T-cell (primary cell): ENCODE data around the gene MIER3. TPM values are rescaled to one million over a fixed set of nuclear protein-coding genes. Genes with fewer than 3 reads are reported as not detected.

Source experiments
- ATAC-seq, 4 experiments: fragments of 200-7000 bp in 3 of 4; fragments of 150-1000 bp in 1 of 4; cut with Tn5 transposase; replicated peaks in 1 of 4; 1 replicate in 3 of 4; 2 replicates in 1 of 4; pipeline ENCODE4 v1.10.0; 2021; ENCODE audit warnings: moderate library complexity in 3 of 4, mild to moderate bottlenecking in 2 of 4, moderate number of reproducible peaks in 1 of 4
- CTCF ChIA-PET, 2 donors: fragments of 300-600 bp; sonication (Branson Sonifier 250); formaldehyde crosslinking; loops; one replicate each; lab custom pipeline; 2022; ENCODE audit warnings: antibody characterized with exemption in 2 of 2; lab: Charles Lee
- POLR2A ChIA-PET, 2 donors: fragments of 300-600 bp; sonication (Branson Sonifier 250); formaldehyde crosslinking; loops; one replicate each; lab custom pipeline; 2022; ENCODE audit warnings: antibody characterized with exemption in 2 of 2; lab: Charles Lee
- DNase-seq, 35 experiments: peaks; one replicate each; pipeline versions ENCODE4 v3.0.0 to v3.0.0-alpha.2; 2013 to 2023
- H3K27ac ChIP-seq: one replicate; pipeline ENCODE4 v1.5.1; 2013; ENCODE audit warnings: low read length
- H3K27me3 ChIP-seq, 2 experiments: replicated peaks in 1 of 2; 1 replicate in 1 of 2; 2 replicates in 1 of 2; pipeline versions ENCODE4 v1.6.1 to v1.7.0; 2013; ENCODE audit warnings: low read length in 1 of 2, mixed read lengths in 1 of 2; ENCODE audit not compliant: control insufficient read depth in 2 of 2, insufficient read depth in 2 of 2; ENCODE audit errors: extremely low read depth in 1 of 2
- H3K36me3 ChIP-seq, 2 donors: 1 replicate in 1 of 2; 2 replicates in 1 of 2; pipeline versions ENCODE4 v1.6.1 to v1.7.0; 2013; ENCODE audit warnings: low read length in 1 of 2; ENCODE audit not compliant: control insufficient read depth in 2 of 2, insufficient read depth in 1 of 2; ENCODE audit errors: extremely low read depth in 1 of 2
- H3K4me1 ChIP-seq, 2 experiments: 1 replicate in 1 of 2; 2 replicates in 1 of 2; pipeline versions ENCODE4 v1.6.1 to v1.7.0; 2013; ENCODE audit warnings: low read length in 2 of 2, mixed read lengths in 1 of 2; ENCODE audit not compliant: insufficient read depth in 2 of 2, control insufficient read depth in 1 of 2; ENCODE audit errors: extremely low read depth in 1 of 2
- H3K4me3 ChIP-seq, 2 donors: 1 replicate in 1 of 2; 2 replicates in 1 of 2; pipeline versions ENCODE4 v1.5.1 to v1.7.0; 2013; ENCODE audit warnings: mild to moderate bottlenecking in 2 of 2, low read length in 1 of 2, moderate library complexity in 1 of 2; ENCODE audit not compliant: control insufficient read depth in 1 of 2; ENCODE audit errors: extremely low read depth in 1 of 2
- H3K9me3 ChIP-seq: 2 replicates; pipeline ENCODE4 v1.7.0; 2013
- H3K27ac Mint-ChIP-seq, 2 donors: one replicate each; pipeline ENCODE4 v1.8.0; 2020 to 2021; ENCODE audit warnings: mild to moderate bottlenecking in 2 of 2, mixed read lengths in 2 of 2
- H3K27me3 Mint-ChIP-seq, 2 donors: one replicate each; pipeline ENCODE4 v1.8.0; 2021 to 2022; ENCODE audit warnings: mixed read lengths in 2 of 2
- H3K36me3 Mint-ChIP-seq: one replicate; pipeline ENCODE4 v1.8.0; 2021; ENCODE audit warnings: mixed read lengths
- H3K4me1 Mint-ChIP-seq, 3 donors: one replicate each; pipeline ENCODE4 v1.8.0; 2020 to 2022; ENCODE audit warnings: mixed read lengths in 3 of 3, mild to moderate bottlenecking in 1 of 3
- H3K4me3 Mint-ChIP-seq, 3 donors: one replicate each; pipeline ENCODE4 v1.8.0; 2020 to 2022; ENCODE audit warnings: mild to moderate bottlenecking in 3 of 3, mixed read lengths in 3 of 3, moderate library complexity in 3 of 3
- H3K9me3 Mint-ChIP-seq, 3 donors: one replicate each; pipeline ENCODE4 v1.8.0; 2020 to 2022; ENCODE audit warnings: mixed read lengths in 3 of 3
- WGBS: methylation state at CpG from one replicate; pipeline ENCODE4 v1.1.5; 2013; ENCODE audit warnings: missing lambda C conversion rate; ENCODE audit not compliant: insufficient coverage; 5-methylcytosine and 5-hydroxymethylcytosine counted together
- total RNA-seq, 35 experiments: library from RNA in 6 of 35; stranded (reverse) in 6 of 35; fragments of 120-200 nt in 1 of 35; gene quantifications; one replicate each; pipeline versions ENCODE4 v1.2.1 to v1.2.4 and lab custom pipeline; 2013 to 2026

Gene MIER3
- total RNA-seq (10 to 100 TPM; 21.3 to 25.9 (median 23.6) TPM), total RNA-seq (lab: John Stamatoyannopoulos, UW) (29.4 to 65.2 (median 49.9) reads per million in 29 experiments)
- 21.1 TPM for total RNA-seq (2013)

GRCh38 chr5:56951946-56952691 is at the start of gene MIER3:
MIER3 (minus strand) TSS chr5:56952123; CDS start chr5:56952102, 21 bp downstream.
- H3K9me3 Mint-ChIP-seq = no peaks in the 10 kb centered on the region
- peaks cover 18 to 25% (median 24%) of the 10 kb centered on the region in 3 donors for H3K4me1 Mint-ChIP-seq
- Histone ChIP-seq H3K4me3 (peak within 1 kb of the TSS; percentile 60 to 94), H3K27me3 (peaks cover 0 to 3% of the 10 kb centered on the region in 2 experiments), H3K36me3 (no peaks in the 10 kb centered on the region), H3K9me3 (no peaks in the 10 kb centered on the region), H3K4me1 (peaks cover 11% of the 10 kb centered on the region in 2 experiments), H3K27ac (no peak within 1 kb of the TSS)
- ChIA-PET POLR2A (no interaction called here), CTCF (no interaction called here)
- ATAC-seq = peak; percentile 93 to 99 (median 94)
- H3K36me3 Mint-ChIP-seq = no peaks in the 10 kb centered on the region
- peak; percentile 53 to 87 (median 75) for DNase-seq
- peaks cover 20 to 21% of the 10 kb centered on the region in 2 donors for H3K27me3 Mint-ChIP-seq
- peak within 1 kb of the TSS; percentile 82 to 90 for H3K27ac Mint-ChIP-seq
- H3K4me3 Mint-ChIP-seq = peak within 1 kb of the TSS; percentile 94 to 96 (median 95)
- WGBS = under 1% methylated on average over 82 of the region's 89 CpGs

GRCh38 chr5:56995596-56995995 is 43.7 kb upstream of the MIER3 start:
- DNase-seq (no peak), ATAC-seq (no peak)
- no peaks in the 10 kb centered on the region for H3K36me3 ChIP-seq
- no peaks in the 10 kb centered on the region for H3K9me3 Mint-ChIP-seq
- peaks cover 7 to 9% of the 10 kb centered on the region in 2 donors for H3K27me3 Mint-ChIP-seq
- no peak overlapping the region for H3K27ac ChIP-seq
- no peak overlapping the region for H3K4me3 ChIP-seq
- ChIA-PET CTCF (no interaction called here), POLR2A (no interaction called here)
- H3K9me3 ChIP-seq = no peaks in the 10 kb centered on the region
- H3K4me1 ChIP-seq = no peaks in the 10 kb centered on the region
- no peak overlapping the region for H3K27ac Mint-ChIP-seq
- WGBS = no CpG with 5 or more reads among the region's 1 CpG
- H3K4me3 Mint-ChIP-seq = no peak overlapping the region
- peaks cover 0 to 3% of the 10 kb centered on the region in 2 experiments for H3K27me3 ChIP-seq
- H3K36me3 Mint-ChIP-seq = no peaks in the 10 kb centered on the region
- H3K4me1 Mint-ChIP-seq = no peaks in the 10 kb centered on the region

GRCh38 chr5:56993241-56993640 is 41.3 kb upstream of the MIER3 start:
- Histone ChIP-seq H3K4me3 (no peak overlapping the region), H3K36me3 (no peaks in the 10 kb centered on the region), H3K4me1 (no peaks in the 10 kb centered on the region), H3K9me3 (no peaks in the 10 kb centered on the region), H3K27ac (no peak overlapping the region), H3K27me3 (no peaks in the 10 kb centered on the region)
- CTCF ChIA-PET = interaction anchor here in 1 of 2 donors (0.6 kb wide), 1 partner anchor 245 kb away, joined by 3 read pairs; no protein-coding TSS in a partner anchor
- no peak for DNase-seq
- Mint-ChIP-seq H3K36me3 (no peaks in the 10 kb centered on the region), H3K4me1 (no peaks in the 10 kb centered on the region), H3K27me3 (peaks cover 4 to 5% of the 10 kb centered on the region in 2 donors), H3K9me3 (no peaks in the 10 kb centered on the region), H3K4me3 (no peak overlapping the region), H3K27ac (no peak overlapping the region)
- no peak for ATAC-seq
- no CpG with 5 or more reads among the region's 2 CpGs for WGBS
- POLR2A ChIA-PET = no interaction called here

GRCh38 chr5:56989676-56990075 is 37.8 kb upstream of the MIER3 start:
- Mint-ChIP-seq H3K27ac (no peak overlapping the region), H3K9me3 (no peaks in the 10 kb centered on the region), H3K27me3 (peaks cover 3 to 4% of the 10 kb centered on the region in 2 donors), H3K4me3 (no peak overlapping the region), H3K36me3 (no peaks in the 10 kb centered on the region), H3K4me1 (peaks cover 1 to 8% (median 7%) of the 10 kb centered on the region in 3 donors)
- H3K36me3 ChIP-seq = no peaks in the 10 kb centered on the region
- H3K9me3 ChIP-seq = no peaks in the 10 kb centered on the region
- no peaks in the 10 kb centered on the region for H3K4me1 ChIP-seq
- CTCF ChIA-PET = interaction anchor here in 1 of 2 donors (0.5 kb wide), 1 partner anchor 258 kb away, joined by 3 read pairs; no protein-coding TSS in a partner anchor
- 88% methylated on average over 1 of the region's 2 CpGs for WGBS
- no peak overlapping the region for H3K27ac ChIP-seq
- POLR2A ChIA-PET = no interaction called here
- H3K4me3 ChIP-seq = no peak overlapping the region
- no peak for DNase-seq
- no peak for ATAC-seq
- no peaks in the 10 kb centered on the region for H3K27me3 ChIP-seq

- DNase-seq (no peak), ATAC-seq (no peak)
- Mint-ChIP-seq H3K36me3 (no peaks in the 10 kb centered on the region), H3K9me3 (no peaks in the 10 kb centered on the region), H3K27me3 (peaks cover 0 to 3% of the 10 kb centered on the region in 2 donors), H3K4me3 (no peak overlapping the region), H3K4me1 (peaks cover 11 to 18% (median 17%) of the 10 kb centered on the region in 3 donors), H3K27ac (no peak overlapping the region)
- peaks cover 3 to 4% of the 10 kb centered on the region in 2 experiments for H3K4me1 ChIP-seq
- no peaks in the 10 kb centered on the region for H3K36me3 ChIP-seq
- H3K4me3 ChIP-seq = no peak overlapping the region
- WGBS = no CpG with 5 or more reads among the region's 4 CpGs
- no peaks in the 10 kb centered on the region for H3K27me3 ChIP-seq
- H3K9me3 ChIP-seq = no peaks in the 10 kb centered on the region
- no peak overlapping the region for H3K27ac ChIP-seq
- CTCF ChIA-PET = no interaction called here
- POLR2A ChIA-PET = no interaction called here
These were observed 36.6 kb upstream of the MIER3 start for GRCh38 chr5:56988490-56988889.

- Histone ChIP-seq H3K4me1 (peaks cover 3 to 4% of the 10 kb centered on the region in 2 experiments), H3K36me3 (no peaks in the 10 kb centered on the region), H3K4me3 (no peak overlapping the region), H3K9me3 (no peaks in the 10 kb centered on the region), H3K27ac (no peak overlapping the region), H3K27me3 (no peaks in the 10 kb centered on the region)
- Mint-ChIP-seq H3K4me3 (no peak overlapping the region), H3K27ac (no peak overlapping the region), H3K9me3 (no peaks in the 10 kb centered on the region), H3K4me1 (peaks cover 11 to 18% (median 17%) of the 10 kb centered on the region in 3 donors), H3K27me3 (no peaks in the 10 kb centered on the region), H3K36me3 (no peaks in the 10 kb centered on the region)
- ChIA-PET POLR2A (interaction anchor here in 1 of 2 donors (0.6 kb wide), 1 partner anchor 1755 kb away, joined by 7 read pairs; no protein-coding TSS in a partner anchor), CTCF (interaction anchor here (0.6 kb wide), 3 partner anchors 93 to 1359 kb away, joined by 3 to 9 read pairs (median 4); no protein-coding TSS in a partner anchor)
- 100% methylated on average over 3 of the region's 4 CpGs for WGBS
- DNase-seq = no peak
- ATAC-seq = no peak
These were observed 35.2 kb upstream of the MIER3 start for GRCh38 chr5:56987171-56987570.
